CMK (cell line): ENCODE measurements around the gene NOC4L.
"Not testable (repeated sequence)": the region's sequence is repeated elsewhere in the genome, so short reads cannot be mapped to it uniquely, and the experiment has no call there.

Experiments used
- DNase-seq: peaks from one replicate; pipeline ENCODE4 v3.0.0-alpha.2; 2010; ENCODE audit warnings: low read depth

Gene NOC4L

GRCh38 chr12:132123970-132124765 lies 20.1 kb upstream of the NOC4L start:
- DNase-seq: peak; percentile 52

- peak; percentile 54 for DNase-seq
Measured at GRCh38 chr12:132124766-132125425, 19.4 kb upstream of the NOC4L start.

GRCh38 chr12:132125736-132126135 lies 18.5 kb upstream of the NOC4L start:
- DNase-seq: no peak

- no peak for DNase-seq
Measured at GRCh38 chr12:132127041-132127440, 17.2 kb upstream of the NOC4L start.

GRCh38 chr12:132129007-132129406 lies 15.2 kb upstream of the NOC4L start:
- DNase-seq: no peak

GRCh38 chr12:132130690-132131089 lies 13.6 kb upstream of the NOC4L start:
- no peak for DNase-seq

- DNase-seq: no peak
Measured at GRCh38 chr12:132131229-132131628, 13.0 kb upstream of the NOC4L start.

GRCh38 chr12:132131952-132132351 lies 12.3 kb upstream of the NOC4L start:
- DNase-seq: no peak

GRCh38 chr12:132132609-132133430 lies 11.4 kb upstream of the NOC4L start:
- DNase-seq: no peak

GRCh38 chr12:132133952-132134652 lies 10.2 kb upstream of the NOC4L start:
- DNase-seq: no peak

- DNase-seq: not testable (repeated sequence)
Measured at GRCh38 chr12:132134653-132135183, 9.5 kb upstream of the NOC4L start.

- not testable (repeated sequence) for DNase-seq
Measured at GRCh38 chr12:132136226-132136625, 8.0 kb upstream of the NOC4L start.

GRCh38 chr12:132137483-132138125 lies 6.7 kb upstream of the NOC4L start:
- no peak for DNase-seq

GRCh38 chr12:132138941-132139871 lies 5.1 kb upstream of the NOC4L start:
- DNase-seq: no peak

- no peak for DNase-seq
Measured at GRCh38 chr12:132139912-132140311, 4.3 kb upstream of the NOC4L start.

GRCh38 chr12:132140501-132140900 lies 3.8 kb upstream of the NOC4L start:
- no peak for DNase-seq

- DNase-seq: no peak
Measured at GRCh38 chr12:132140918-132141841, 3.1 kb upstream of the NOC4L start.

- no peak for DNase-seq
Measured at GRCh38 chr12:132141976-132142678, 2.1 kb upstream of the NOC4L start.
